Hematopoietic multipotent progenitor cell treated with erythropoietin and hydrocortisone succinate and interleukin-3 and kit ligand, for 17 days (in vitro differentiated cells): ENCODE data around the gene GTF2H3.

Experiments
- DNase-seq: peaks from one replicate; pipeline ENCODE4 v3.0.0-alpha.2; 2015; ENCODE audit warnings: low spot score

The GTF2H3 gene

DNA sequence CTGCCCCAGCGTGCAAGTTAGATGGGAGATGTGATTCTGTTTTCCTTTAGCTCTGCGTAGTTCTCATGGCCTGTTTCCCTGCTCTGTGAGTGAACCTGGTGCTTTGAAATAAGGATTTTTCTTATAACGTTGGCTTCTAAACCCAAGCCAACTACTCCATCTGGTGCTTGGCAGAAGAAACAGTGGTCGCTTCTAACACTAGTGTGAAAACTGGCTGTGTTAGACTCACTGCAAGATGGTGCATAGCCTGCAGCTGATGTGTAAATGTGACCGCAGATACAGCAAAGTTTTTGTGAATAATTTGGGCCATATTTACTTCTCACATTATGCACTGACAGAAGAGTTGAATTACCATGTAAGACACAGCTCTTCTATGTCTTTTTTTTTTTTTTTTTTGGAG lies 12.2 kb downstream of the GTF2H3 start:
- no peak for DNase-seq

DNA sequence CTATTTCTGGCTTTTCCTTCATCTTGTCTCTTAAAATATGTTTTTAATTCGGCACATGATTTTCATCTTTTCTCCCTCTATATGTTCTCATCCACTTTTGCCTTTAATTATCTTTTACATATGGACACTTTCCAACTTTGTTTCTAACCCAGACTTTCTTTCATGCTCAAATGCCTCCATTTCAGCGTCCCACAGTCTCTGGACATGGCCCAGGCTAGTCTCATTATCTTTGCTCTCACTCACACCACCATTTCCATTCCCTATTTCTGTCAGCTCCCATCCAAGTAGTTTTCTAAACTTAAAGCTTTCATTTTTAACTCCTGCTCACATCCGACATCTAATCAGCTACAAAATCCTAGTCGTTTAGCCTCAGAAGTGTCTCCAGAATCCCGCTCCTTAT lies 14.8 kb downstream of the GTF2H3 start:
- no peak for DNase-seq

DNA sequence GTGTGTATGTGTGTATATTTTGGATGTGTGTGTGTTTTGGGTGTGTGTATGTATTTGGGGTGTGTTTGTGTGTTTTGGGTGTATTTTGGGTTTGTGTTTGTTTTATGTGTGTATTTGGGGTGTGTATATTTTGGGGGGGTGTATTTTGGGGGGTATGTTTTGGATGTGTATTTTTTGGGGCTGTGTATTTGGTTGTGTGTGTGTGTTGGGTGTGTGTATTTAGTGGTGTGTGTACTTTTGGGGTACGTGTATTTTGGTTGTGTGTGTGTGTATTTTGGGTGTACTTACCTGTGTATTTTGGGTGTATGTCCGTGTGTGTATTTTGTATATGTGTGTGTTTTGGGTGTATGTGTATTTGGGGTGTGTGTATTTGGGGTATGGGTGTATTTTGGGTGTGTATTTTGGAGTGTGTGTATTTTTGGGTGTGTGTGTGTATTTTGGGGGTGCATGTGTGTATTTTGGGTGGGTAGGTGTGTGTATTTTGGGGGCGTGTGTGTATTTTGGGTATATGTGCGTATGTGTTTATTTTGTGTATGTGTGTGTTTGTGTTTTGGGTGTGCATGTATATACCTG lies 20.6 kb downstream of the GTF2H3 start:
- DNase-seq = no peak

DNA sequence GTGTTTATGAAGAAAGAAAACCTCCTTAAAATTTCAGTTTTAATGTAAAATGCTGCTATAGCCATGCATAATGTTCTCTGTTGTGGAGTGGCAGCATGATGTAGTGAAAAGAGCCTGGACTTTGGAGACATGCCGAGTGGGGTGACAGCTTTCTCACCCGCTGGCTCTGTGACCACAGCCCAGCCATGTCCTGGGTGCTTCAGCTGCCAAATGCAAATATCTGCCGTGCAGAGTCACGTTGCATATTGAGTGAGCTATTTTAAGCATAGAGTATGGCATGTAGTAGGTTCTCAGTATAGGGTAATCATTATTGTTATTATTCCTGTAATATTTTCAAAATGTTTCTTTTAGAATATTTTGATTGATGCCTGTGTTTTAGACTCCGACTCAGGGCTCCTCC lies 21.8 kb downstream of the GTF2H3 start:
- DNase-seq = no peak

DNA sequence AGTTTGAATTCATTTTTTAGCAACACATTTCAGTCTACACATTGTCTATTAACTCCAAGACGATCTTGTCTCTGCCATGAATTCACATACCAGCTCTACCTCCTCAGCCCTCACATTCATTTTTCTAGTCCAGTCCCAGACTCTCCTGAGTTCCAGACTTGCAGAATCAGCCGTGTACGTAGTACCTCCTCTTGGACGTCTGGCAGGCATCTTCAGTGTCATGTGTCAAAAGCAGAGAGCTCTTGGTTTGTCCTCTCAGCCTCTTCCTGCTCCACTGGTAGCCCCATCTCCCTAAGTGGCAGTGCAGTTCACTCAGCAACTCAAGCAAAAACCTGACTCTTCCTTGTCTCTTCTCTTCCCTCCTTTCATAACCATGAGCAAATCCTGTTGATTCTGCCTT lies 22.8 kb downstream of the GTF2H3 start:
- DNase-seq = no peak

DNA sequence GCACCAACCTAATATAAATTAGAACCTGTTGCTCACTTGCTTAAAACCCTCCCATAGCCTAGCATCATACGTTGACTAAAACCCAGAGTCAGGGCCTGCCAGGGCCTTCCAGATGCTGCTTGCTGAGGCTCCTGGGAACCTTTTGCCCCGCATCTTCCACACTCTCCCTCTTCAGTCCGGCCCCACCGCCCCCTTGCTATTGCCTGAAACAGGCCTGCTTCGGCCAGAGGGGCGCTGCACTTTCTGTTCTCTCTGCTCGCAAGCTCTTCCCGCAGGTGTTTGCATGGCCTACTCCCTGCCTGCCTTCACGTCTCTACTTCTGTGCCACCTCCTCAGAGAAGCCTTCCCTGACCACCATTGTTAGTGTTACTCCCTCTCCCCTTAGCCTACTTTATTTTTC lies 23.6 kb downstream of the GTF2H3 start:
- no peak for DNase-seq

DNA sequence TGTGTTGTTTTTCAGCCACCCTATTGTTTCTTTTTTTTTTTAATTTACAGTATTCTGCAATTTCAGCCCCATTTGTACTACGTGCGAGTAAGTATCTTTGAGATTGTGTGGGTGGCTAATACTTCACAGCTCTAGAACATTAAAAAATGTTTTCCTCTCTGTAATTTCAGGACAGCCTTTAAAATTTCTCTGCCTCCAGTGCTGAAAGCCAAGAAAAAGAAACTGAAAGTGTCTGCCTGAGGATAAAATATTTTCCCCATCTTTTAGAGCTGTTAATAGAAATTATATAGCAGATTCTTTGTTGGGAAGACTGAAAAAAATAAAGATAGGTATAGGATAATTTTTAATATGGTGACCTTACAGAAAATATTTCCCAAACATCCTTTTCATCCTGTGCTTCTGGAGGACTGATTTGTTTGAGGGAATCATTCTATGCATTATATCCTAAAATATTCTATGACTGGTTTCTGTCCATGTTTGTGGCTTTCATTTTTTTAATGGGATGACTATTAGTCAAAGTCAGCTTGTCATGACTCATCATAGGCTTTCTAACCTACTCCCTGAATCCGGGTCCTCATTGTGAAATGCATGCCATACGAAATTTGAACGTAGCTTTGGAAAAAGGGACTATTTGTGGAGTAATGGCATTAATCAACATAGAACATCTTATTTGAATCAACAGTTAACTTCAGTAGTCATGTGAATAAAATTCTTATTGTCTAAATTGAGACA lies 26.5 kb downstream of the GTF2H3 start:
- DNase-seq = no peak

DNA sequence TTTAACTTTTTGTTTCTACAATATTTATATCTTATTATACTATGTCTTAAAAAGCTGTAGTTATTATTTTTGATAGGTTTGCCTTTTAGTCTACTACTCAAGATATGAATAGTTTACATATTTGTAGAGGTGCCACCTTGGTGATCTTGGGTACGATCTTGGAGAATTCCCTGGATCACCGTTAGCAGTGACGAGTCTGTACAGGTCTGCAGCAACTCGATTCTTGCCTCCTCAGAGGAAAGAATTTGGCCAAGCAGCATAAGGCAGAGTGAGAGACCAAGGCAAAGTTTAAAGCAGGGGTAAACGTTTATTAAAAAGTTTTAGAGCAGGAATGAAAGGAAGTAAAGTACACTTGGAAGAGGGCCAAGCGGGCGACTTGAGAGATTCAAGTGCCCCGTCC lies 34.1 kb downstream of the GTF2H3 start:
- DNase-seq = no peak

DNA sequence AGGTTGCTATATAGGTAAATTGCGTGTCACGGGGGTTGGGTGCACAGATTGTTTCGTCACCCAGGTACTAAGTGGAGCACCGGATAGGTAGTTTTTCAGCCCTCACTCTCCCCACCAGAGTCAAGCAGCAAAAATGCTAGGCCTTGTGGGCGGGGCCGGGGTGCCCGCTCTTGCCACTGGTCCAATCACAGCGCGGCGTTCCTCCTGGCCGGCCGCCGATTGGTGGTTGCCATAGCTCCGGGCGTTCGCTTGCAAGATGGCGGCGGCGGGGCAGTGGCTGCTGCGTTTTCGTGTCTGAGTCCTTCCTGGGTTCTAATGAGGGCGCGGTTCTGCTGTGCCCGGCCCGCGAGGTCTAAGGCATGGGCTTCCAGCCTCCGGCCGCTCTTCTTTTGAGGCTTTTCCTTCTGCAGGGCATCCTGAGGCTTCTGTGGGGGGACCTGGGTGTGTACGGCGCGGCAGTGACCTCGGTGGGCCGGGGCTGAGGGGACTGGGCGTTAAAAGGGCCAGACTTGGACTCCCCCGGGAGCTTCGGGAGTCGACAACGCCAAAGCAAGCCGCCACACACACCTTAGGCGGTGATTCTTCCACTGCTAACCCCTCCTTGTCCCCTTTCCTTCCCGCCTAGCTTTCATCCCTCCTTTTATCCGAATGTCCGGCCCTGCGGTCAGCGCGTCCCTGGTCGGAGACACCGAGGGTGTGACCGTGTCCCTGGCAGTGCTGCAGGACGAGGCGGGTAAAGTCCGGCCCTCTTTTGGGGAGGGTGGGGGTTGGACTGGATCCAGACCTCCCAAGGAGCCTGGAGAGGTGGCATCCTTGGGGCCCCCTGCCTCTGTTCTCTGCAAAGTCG lies 37.5 kb downstream of the GTF2H3 start, which contains the start of gene TCTN2:
TCTN2 (plus strand) TSS at position 232 of the 847 bp plus-strand sequence; CDS start at position 360, 128 bp downstream.
- DNase-seq = peak; percentile 88

DNA sequence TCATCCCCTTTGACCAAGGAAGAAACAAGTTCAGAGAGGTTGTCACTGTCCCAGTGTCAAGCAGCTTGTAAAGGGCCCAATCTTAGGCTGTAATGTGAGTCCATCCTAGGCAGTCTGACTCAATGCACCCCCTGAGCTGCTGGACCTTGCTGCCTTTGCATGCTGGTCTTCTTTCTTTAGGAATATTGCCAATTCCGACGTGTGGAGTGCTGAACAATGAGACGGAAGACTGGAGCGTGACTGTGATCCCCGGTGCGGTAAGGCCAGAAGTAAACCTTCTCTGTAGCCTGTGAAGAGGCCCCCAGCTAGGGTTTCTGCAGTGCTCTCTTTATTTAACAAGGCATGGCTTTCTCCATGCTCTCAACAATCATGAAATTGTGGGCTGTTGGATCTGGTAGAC lies 38.2 kb downstream of the GTF2H3 start:
- DNase-seq = no peak

DNA sequence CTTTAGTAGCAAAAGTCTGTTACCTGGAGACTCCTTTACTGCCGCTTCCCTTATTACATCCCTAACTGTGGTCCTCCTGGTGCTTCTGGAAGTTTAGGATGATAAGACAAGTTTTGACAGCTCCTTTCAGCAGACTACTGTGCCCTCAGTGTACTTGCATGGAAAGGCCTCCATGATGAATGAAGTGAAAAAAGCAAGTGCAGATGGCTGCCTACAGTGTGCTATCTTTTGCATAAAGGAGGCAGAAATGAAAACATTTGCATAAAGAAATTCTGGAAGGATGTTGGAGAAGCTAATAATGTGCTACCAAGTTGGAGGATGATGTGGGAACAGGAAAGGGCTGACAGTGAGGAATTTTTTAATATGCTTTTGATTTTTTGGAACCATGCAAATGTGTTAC lies 41.8 kb downstream of the GTF2H3 start:
- DNase-seq = no peak

DNA sequence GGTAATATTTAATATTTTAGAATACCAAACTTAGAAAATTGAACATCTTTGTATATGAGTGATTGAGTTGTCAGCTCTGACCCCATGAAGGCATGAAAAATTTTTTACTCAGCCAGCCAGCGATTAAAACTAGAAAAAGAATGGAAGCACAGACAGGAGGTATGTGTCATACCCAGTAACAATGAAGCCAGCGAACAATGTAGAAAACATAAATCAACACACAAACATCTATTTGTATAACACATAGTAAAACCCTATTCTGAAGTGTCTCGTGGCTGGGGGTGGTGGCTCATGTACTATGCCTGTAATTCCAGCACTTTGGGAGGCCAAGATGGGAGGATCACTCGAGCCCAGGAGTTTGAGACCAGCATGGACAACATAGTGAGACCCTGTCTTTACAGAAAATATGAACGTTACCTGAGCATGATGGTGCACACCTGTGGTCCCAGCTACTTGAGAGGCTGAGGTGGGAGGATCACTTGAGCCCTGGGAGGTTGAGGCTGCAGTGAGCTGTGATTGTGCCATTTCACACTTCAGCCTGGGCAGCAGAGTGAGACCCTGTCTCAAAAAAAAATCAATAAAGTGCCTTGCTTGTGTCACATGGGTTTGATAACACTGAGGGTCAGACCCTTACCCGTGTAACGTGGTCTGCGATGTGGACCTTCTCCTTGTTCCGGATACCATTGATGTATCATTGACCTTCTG lies 43.1 kb downstream of the GTF2H3 start:
- DNase-seq = no peak

DNA sequence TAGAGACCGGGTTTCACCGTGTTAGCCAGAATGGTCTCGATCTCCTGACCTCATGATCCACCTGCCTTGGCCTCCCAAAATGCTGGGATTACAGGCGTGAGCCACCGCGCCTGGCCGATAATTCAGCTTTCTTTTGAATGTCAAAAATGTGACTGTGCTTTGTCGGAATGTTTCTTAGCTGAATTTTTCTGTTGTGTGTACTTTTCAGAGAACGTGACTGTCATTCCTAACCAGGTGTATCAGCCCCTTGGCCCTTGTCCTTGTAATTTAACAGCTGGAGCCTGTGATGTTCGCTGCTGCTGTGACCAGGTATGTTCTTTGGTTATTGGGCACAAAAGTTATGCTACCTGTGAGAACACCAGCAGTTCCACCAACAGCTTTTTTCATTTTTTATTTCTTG lies 45.4 kb downstream of the GTF2H3 start:
- no peak for DNase-seq

DNA sequence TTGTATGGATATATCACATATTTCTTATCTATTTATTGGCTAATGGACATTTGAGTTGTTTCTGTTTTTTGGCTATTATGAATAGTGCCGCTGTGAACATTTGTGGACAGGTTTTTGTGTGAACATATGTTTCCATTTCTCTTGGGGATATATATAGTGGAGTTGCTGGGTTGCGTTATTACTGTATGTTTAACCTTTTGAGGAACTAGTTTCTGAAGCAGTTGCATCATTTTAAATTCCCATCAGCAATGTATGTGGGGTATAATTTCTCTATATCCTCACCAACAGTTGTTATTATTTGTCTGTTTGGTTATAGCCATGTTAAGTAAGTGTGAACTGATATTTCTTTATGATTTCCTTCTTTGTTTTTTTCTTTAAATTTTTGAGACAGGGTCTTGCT lies 48.0 kb downstream of the GTF2H3 start:
- no peak for DNase-seq

DNA sequence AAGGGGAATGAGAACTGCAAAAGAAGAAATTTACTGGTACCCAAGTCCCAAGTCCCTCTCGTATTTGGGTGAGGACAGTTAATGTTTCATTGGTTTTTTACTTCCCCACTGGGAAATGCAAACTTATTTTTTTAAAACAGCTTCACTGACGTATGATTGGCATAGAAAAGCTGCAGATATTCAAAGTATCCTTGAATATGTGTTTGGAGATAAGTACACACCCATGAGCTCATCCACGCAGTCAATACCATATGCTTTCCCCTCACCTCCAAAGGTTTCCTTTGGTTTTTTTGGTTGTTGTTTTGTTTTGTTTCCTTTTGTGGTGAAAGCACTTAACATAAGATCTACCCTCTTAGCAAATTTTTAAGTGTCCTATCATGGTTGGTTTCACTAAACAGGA lies 50.3 kb downstream of the GTF2H3 start:
- peak; percentile 10 for DNase-seq

DNA sequence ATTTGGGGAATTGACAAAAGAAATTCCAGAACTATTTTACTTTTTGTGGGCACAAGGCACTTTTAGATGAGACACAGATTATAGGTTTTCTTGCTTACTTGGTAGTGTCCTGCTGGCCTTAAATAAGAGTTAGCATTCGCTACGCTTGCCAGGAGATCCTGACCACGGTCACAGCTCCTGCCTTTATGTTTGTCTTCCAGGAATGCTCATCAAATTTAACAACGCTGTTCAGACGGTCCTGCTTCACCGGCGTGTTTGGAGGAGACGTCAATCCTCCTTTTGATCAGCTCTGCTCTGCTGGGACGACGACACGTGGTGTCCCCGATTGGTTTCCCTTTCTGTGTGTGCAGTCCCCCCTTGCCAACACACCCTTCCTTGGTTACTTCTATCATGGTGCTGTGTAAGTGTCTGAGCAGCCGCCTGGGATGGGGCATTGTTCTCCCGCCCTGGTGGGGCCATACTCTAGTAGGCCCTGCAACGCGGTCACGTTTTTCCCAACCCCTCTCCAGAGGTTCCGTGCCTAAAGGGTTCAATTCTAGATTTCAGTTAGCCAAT lies 53.1 kb downstream of the GTF2H3 start:
- DNase-seq = no peak

DNA sequence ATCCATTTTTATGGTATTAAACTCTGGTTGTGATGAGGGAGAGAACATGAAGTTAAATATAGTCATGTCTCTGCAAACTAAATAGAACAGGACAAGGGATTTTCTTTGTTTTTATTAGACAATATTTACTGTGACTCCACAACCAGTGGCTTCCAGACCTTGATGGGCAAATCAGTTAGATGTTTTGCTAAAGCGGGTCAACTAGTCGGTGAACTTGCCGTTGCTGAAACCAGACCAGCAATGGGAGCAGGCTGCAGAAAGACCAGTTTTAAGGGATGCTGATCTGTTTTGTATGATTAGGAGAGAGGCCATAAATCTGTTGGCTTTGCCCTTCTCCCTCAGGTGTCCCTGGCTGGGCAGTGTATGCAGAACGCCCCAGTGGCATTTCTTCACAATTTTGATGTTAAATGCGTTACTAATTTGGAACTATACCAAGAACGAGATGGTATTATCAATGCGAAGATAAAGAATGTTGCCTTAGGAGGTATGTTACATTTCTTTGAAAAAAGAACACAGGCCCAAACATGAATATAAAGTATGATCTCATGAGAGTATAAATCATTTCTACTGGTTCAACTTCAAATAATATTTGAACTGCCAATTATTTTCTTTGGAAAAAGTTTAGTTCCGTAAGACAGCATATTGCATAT lies 56.7 kb downstream of the GTF2H3 start:
- DNase-seq = no peak

DNA sequence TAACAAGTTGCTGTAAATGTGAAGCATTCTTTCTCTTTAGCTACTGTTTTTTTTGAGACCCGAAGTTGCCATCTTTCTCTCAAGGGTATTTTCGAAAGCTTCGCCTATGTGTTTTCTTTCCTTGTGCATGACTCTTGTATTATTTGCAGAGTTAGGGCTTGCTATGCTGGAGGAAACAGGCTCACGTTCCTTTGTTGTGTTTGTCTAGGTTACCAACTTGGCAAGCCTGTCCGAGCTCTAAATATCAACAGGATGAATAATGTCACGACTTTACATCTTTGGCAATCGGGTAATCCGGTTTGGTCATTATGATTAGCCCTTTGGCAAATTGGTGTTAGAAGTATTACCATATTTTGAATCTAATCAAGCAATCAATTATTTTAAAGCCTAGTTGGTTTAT lies 62.6 kb downstream of the GTF2H3 start:
- DNase-seq = no peak

DNA sequence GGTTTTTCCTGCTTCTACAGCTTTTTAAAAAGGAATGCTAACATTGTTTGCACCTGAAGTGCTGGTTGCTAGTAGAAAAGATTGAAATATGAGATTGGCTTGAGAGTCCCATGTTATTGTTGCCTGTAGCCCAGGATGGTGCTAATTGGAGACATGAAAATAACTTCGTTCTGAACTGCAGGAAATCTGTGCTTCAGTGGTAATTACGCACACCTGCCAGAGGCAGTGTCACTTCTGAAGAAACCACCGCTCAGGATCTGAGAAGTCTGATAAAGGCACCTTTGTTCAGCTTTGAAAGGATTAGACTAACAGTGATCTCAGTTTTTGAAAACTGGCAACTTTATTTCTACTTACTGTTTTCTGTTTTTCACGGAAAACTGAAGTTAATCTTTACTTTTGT lies 63.0 kb downstream of the GTF2H3 start:
- DNase-seq = no peak

DNA sequence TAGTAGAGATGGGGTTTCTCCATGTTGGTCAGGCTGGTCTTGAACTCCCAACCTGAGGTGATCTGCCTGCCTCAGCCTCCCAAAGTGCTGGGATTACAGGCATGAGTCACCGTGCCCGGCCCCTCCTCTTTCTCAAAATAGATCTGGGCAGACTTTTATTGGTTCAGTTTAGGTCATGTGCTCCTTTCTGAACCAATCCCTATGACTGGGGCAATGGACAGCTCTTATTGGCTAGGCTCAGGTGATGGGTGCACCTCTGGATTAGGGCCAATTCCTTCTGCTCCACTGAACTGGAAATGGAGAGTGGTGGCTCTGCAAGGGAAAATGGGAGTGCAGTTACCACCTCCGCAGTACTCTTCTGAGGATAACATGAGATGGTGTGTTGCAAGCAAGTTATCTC lies 72.3 kb downstream of the GTF2H3 start:
- no peak for DNase-seq

DNA sequence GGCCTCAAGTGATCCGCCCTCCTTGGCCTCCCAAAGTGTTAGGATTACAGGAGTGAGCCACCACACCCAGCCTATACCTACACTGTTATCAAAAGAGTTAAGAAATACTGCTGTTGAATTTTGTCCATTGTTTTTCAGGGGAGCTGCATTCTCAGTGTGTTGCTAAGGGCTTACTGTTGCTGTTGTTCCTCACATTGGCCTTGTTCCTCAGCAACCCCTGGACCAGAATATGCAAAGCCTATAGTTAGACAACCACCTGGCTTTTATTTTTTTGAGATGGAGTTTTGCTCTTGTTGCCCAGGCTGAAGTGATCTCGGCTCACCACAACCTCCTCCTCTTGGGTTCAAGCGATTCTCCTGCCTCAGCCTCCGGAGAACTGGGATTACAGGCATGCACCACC lies 73.8 kb downstream of the GTF2H3 start:
- no peak for DNase-seq
